ENCODE results near the gene KIF12.

GRCh38 chr9:114138552-114138971, 39.5 kb upstream of the KIF12 start:
- TF ChIP-seq, protein P1, sequence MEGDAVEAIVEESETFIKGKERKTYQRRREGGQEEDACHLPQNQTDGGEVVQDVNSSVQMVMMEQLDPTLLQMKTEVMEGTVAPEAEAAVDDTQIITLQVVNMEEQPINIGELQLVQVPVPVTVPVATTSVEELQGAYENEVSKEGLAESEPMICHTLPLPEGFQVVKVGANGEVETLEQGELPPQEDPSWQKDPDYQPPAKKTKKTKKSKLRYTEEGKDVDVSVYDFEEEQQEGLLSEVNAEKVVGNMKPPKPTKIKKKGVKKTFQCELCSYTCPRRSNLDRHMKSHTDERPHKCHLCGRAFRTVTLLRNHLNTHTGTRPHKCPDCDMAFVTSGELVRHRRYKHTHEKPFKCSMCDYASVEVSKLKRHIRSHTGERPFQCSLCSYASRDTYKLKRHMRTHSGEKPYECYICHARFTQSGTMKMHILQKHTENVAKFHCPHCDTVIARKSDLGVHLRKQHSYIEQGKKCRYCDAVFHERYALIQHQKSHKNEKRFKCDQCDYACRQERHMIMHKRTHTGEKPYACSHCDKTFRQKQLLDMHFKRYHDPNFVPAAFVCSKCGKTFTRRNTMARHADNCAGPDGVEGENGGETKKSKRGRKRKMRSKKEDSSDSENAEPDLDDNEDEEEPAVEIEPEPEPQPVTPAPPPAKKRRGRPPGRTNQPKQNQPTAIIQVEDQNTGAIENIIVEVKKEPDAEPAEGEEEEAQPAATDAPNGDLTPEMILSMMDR (IDR thresholded peaks at IDR 0.05), result no peak
- peak in 1 of 2 donors; percentile 16 for TF ChIP-seq POLR2AphosphoS5 (IDR thresholded peaks at IDR 0.05; ENCODE audit: insufficient read depth in 1 of 2, low read depth in 1 of 2)
